Measurements from ENCODE around the gene AKAP17A.

DNA sequence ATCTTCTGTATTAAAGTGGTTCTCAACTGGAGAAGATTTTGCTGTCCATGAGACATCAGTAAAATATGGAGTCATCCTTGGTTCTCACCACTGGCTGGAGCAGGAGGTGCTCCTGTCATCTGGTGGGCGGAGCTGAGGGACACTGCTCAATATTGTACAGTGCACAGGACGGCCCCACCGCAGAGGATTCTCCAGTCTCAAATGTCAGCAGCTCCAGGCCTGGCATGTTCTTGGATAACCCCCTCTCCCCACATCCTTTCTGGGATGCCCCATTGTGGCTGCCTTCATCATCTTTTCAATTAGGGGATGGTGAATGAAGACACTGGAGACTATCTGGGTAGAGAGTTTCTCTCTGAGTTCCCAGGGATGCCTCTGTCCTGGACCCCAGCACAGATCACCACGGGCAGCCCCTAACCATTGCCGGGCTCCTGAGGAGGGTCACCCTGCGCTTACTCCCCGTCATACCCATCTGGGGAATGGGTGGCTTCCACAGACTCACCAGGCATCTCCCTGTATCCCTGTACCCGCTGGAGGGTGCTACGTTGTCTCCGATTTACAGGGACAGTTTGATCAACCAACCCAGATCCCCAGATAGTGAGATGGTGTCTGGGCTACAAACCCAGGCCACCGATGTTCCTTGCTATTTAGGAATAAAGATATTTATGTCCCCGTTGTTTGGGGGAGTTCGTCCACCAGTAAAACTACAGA, 32.5 kb upstream of the AKAP17A start:
- TF ChIP-seq, protein P1, sequence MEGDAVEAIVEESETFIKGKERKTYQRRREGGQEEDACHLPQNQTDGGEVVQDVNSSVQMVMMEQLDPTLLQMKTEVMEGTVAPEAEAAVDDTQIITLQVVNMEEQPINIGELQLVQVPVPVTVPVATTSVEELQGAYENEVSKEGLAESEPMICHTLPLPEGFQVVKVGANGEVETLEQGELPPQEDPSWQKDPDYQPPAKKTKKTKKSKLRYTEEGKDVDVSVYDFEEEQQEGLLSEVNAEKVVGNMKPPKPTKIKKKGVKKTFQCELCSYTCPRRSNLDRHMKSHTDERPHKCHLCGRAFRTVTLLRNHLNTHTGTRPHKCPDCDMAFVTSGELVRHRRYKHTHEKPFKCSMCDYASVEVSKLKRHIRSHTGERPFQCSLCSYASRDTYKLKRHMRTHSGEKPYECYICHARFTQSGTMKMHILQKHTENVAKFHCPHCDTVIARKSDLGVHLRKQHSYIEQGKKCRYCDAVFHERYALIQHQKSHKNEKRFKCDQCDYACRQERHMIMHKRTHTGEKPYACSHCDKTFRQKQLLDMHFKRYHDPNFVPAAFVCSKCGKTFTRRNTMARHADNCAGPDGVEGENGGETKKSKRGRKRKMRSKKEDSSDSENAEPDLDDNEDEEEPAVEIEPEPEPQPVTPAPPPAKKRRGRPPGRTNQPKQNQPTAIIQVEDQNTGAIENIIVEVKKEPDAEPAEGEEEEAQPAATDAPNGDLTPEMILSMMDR (conservative IDR thresholded peaks at IDR 0.05) = no peak
- TF ChIP-seq EZH2 (IDR thresholded peaks at IDR 0.05; ENCODE audit: low read depth) = no peak
